Measurements from ENCODE around the gene CTTNBP2. TPM values are rescaled to one million over a fixed set of nuclear protein-coding genes. Genes with fewer than 3 reads are reported as not detected.

The CTTNBP2 gene
- total RNA-seq, 2 donors from 2014 or later, result 1.5 to 1.8 TPM

- TF ChIP-seq, protein P1, sequence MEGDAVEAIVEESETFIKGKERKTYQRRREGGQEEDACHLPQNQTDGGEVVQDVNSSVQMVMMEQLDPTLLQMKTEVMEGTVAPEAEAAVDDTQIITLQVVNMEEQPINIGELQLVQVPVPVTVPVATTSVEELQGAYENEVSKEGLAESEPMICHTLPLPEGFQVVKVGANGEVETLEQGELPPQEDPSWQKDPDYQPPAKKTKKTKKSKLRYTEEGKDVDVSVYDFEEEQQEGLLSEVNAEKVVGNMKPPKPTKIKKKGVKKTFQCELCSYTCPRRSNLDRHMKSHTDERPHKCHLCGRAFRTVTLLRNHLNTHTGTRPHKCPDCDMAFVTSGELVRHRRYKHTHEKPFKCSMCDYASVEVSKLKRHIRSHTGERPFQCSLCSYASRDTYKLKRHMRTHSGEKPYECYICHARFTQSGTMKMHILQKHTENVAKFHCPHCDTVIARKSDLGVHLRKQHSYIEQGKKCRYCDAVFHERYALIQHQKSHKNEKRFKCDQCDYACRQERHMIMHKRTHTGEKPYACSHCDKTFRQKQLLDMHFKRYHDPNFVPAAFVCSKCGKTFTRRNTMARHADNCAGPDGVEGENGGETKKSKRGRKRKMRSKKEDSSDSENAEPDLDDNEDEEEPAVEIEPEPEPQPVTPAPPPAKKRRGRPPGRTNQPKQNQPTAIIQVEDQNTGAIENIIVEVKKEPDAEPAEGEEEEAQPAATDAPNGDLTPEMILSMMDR (IDR thresholded peaks at IDR 0.05), result no peak
- peaks cover 24% of the 10 kb centered on the region for H3K27me3 ChIP-seq
- H3K36me3 ChIP-seq, result no peaks in the 10 kb centered on the region
- H3K9ac ChIP-seq (ENCODE audit: low read depth in 2 of 2, low read length in 2 of 2), result no peak overlapping the region
- intact Hi-C loops (cut with DNase I), result no loop called here
- H3K27ac ChIP-seq, result no peak overlapping the region
- no peaks in the 10 kb centered on the region for H3K4me1 ChIP-seq
- no peak overlapping the region for H3K4me3 ChIP-seq
- DNase-seq, result no peak
- no peaks in the 10 kb centered on the region for H3K9me3 ChIP-seq
Observed at GRCh38 chr7:117875566-117875965, 2.3 kb upstream of the CTTNBP2 start.

- Histone ChIP-seq H3K4me1 (no peaks in the 10 kb centered on the region), H3K36me3 (no peaks in the 10 kb centered on the region), H3K9ac (ENCODE audit: low read depth in 2 of 2, low read length in 2 of 2) (no peak overlapping the region), H3K27ac (no peak overlapping the region), H3K9me3 (no peaks in the 10 kb centered on the region), H3K27me3 (peaks cover 28% of the 10 kb centered on the region), H3K4me3 (no peak overlapping the region)
- DNase-seq, result no peak
- intact Hi-C loops (cut with DNase I), result no loop called here
- TF ChIP-seq, protein P1 (IDR thresholded peaks at IDR 0.05), result no peak
Observed at GRCh38 chr7:117874191-117874700, 1.0 kb upstream of the CTTNBP2 start.

GRCh38 chr7:117872561-117873309, 506 bp downstream of the CTTNBP2 start:
- H3K4me3 ChIP-seq, result peak overlapping the region; percentile 69
- peaks cover 28% of the 10 kb centered on the region for H3K27me3 ChIP-seq
- no peak overlapping the region for H3K27ac ChIP-seq
- intact Hi-C loops (cut with DNase I), result no loop called here
- peak overlapping the region; percentile 12 to 51 for H3K9ac ChIP-seq (ENCODE audit: low read depth in 2 of 2, low read length in 2 of 2)
- TF ChIP-seq, protein P1 (IDR thresholded peaks at IDR 0.05), result no peak
- peak; percentile 28 for DNase-seq
- H3K4me1 ChIP-seq, result no peaks in the 10 kb centered on the region
- no peaks in the 10 kb centered on the region for H3K36me3 ChIP-seq
- H3K9me3 ChIP-seq, result no peaks in the 10 kb centered on the region

GRCh38 chr7:117871778-117872538, 1.3 kb downstream of the CTTNBP2 start:
- Histone ChIP-seq H3K27ac (no peak overlapping the region), H3K9me3 (no peaks in the 10 kb centered on the region), H3K9ac (ENCODE audit: low read depth in 2 of 2, low read length in 2 of 2) (no peak overlapping the region), H3K27me3 (peaks cover 28% of the 10 kb centered on the region), H3K4me3 (peak overlapping the region; percentile 19), H3K4me1 (no peaks in the 10 kb centered on the region), H3K36me3 (no peaks in the 10 kb centered on the region)
- peak; percentile 27 for DNase-seq
- intact Hi-C loops (cut with DNase I), result no loop called here
- TF ChIP-seq, protein P1 (IDR thresholded peaks at IDR 0.05), result no peak

GRCh38 chr7:117871401-117871777, 1.9 kb downstream of the CTTNBP2 start:
- no peak overlapping the region for H3K27ac ChIP-seq
- no peaks in the 10 kb centered on the region for H3K4me1 ChIP-seq
- intact Hi-C loops (cut with DNase I), result no loop called here
- no peaks in the 10 kb centered on the region for H3K9me3 ChIP-seq
- peaks cover 28% of the 10 kb centered on the region for H3K27me3 ChIP-seq
- H3K36me3 ChIP-seq, result no peaks in the 10 kb centered on the region
- no peak overlapping the region for H3K4me3 ChIP-seq
- H3K9ac ChIP-seq (ENCODE audit: low read depth in 2 of 2, low read length in 2 of 2), result no peak overlapping the region
- TF ChIP-seq, protein P1 (IDR thresholded peaks at IDR 0.05), result no peak
- DNase-seq, result no peak
